HepG2 (cell line): ENCODE data around the gene DPP6. TPM values are rescaled to one million over a fixed set of nuclear protein-coding genes. Genes with fewer than 3 reads are reported as not detected.

Experiments
- ATAC-seq: fragments of 200-7000 bp; cut with Tn5 transposase; 3 replicates; pipeline ENCODE4 v1.9.1; 2020; ENCODE audit warnings: mild to moderate bottlenecking, moderate library complexity
- BruUV-seq: library from RNA; stranded (reverse); fragments of 400-500 nt; replicated peaks from 2 replicates; lab custom pipeline; 2021; lab: Mats Ljungman, UMichigan
- CTCF ChIA-PET: fragments of 300-600 bp; formaldehyde crosslinking; extraction: SDS; loops from one replicate; lab custom pipeline; 2021; ENCODE audit warnings: low total read pairs, inconsistent platforms, low intra/inter-chr PET ratio; lab: Yijun Ruan, JAX
- POLR2A ChIA-PET: fragments of 350-600 bp; sonication (Branson Sonifier 250); formaldehyde crosslinking; loops from one replicate; lab custom pipeline; 2020; ENCODE audit warnings: antibody characterized with exemption, inconsistent platforms; lab: Yijun Ruan, JAX
- DNase-seq: peaks from one replicate; pipeline ENCODE4 v3.0.0-alpha.2; 2015; ENCODE audit warnings: low spot score
- FAIRE-seq: peaks from 3 replicates; lab custom pipeline; 2011; peaks lifted over from hg19 to GRCh38; lab: Jason Lieb, UNC
- H2AFZ ChIP-seq: one replicate; pipeline ENCODE4 v1.6.1; 2011; ENCODE audit warnings: low read length, inconsistent platforms
- H3K27ac ChIP-seq: fragments of 300-600 bp; 3 replicates; pipeline ENCODE4 v1.8.0; 2011; ENCODE audit warnings: mixed run types, mild to moderate bottlenecking, mixed read lengths, low read length, inconsistent platforms; ENCODE audit not compliant: insufficient read depth; ENCODE audit errors: extremely low read length
- H3K27me3 ChIP-seq, 2 experiments: fragments of 200-600 bp in 1 of 2; 2 replicates in 1 of 2; 3 replicates in 1 of 2; pipeline versions ENCODE4 v1.6.0 to v1.8.0; 2011; ENCODE audit warnings: low read length in 2 of 2, mild to moderate bottlenecking in 2 of 2, moderate library complexity in 2 of 2, inconsistent platforms in 1 of 2; ENCODE audit not compliant: insufficient read depth in 2 of 2, control insufficient read depth in 1 of 2
- H3K36me3 ChIP-seq, 2 experiments: fragments of 200-600 bp in 1 of 2; replicated peaks in 1 of 2; 2 replicates in 1 of 2; 3 replicates in 1 of 2; pipeline versions ENCODE4 v1.5.1 to v1.8.0; 2011; ENCODE audit warnings: low read length in 2 of 2, inconsistent platforms in 1 of 2; ENCODE audit not compliant: insufficient read depth in 2 of 2, control insufficient read depth in 1 of 2
- H3K4me1 ChIP-seq: 2 replicates; pipeline ENCODE4 v1.5.1; 2012; ENCODE audit warnings: low read length, inconsistent platforms; ENCODE audit not compliant: insufficient read depth
- H3K4me2 ChIP-seq: 2 replicates; pipeline ENCODE4 v1.6.0; 2011; ENCODE audit warnings: low read depth, low read length, inconsistent platforms
- H3K4me3 ChIP-seq, 3 experiments: fragments of 200-600 bp in 1 of 3; sonication (generic), shearing (Covaris generic) in 1 of 3; replicated peaks in 1 of 3; 2 replicates each; pipeline ENCODE4 v1.5.1; 2011 to 2016; ENCODE audit warnings: low read length in 3 of 3, inconsistent platforms in 2 of 3, low read depth in 2 of 3, mild to moderate bottlenecking in 2 of 3, control low read depth in 1 of 3, mixed read lengths in 1 of 3; ENCODE audit not compliant: insufficient read depth in 1 of 3
- H3K79me2 ChIP-seq: one replicate; pipeline ENCODE4 v1.6.1; 2011; ENCODE audit warnings: low read length, inconsistent platforms; ENCODE audit not compliant: insufficient read depth
- H3K9ac ChIP-seq: 2 replicates; pipeline ENCODE4 v1.6.0; 2011; ENCODE audit warnings: mild to moderate bottlenecking, low read depth, low read length, inconsistent platforms; ENCODE audit not compliant: insufficient read depth
- H3K9me3 ChIP-seq: 2 replicates; pipeline ENCODE4 v1.5.1; 2012; ENCODE audit warnings: mild to moderate bottlenecking, low read length
- H4K20me1 ChIP-seq: 2 replicates; pipeline ENCODE4 v1.6.0; 2011; ENCODE audit warnings: inconsistent platforms, mild to moderate bottlenecking, low read length, moderate library complexity; ENCODE audit not compliant: insufficient read depth
- BRD4 ChIP-seq: sonication (generic); formaldehyde crosslinking; IDR thresholded peaks from 2 replicates; pipeline ENCODE4 v1.4.0; 2020; ENCODE audit warnings: missing genetic modification reagents
- FOXA3 ChIP-seq: IDR thresholded peaks from 2 replicates; pipeline ENCODE4 v1.6.1; 2016; ENCODE audit warnings: missing genetic modification reagents, missing compliant biosample characterization
- HNRNPLL ChIP-seq: fragments of 200-400 bp; formaldehyde crosslinking; IDR thresholded peaks from 2 replicates; pipeline ENCODE4 v1.6.1; 2017; ENCODE audit warnings: mild to moderate bottlenecking, low read depth, low read length; ENCODE audit not compliant: poor library complexity, severe bottlenecking
- IRF2 ChIP-seq: IDR thresholded peaks from 2 replicates; pipeline ENCODE4 v1.6.1; 2018; ENCODE audit warnings: missing genetic modification reagents, missing compliant biosample characterization
- JARID2 ChIP-seq: sonication (generic); formaldehyde crosslinking; IDR thresholded peaks from 2 replicates; pipeline ENCODE4 v1.8.1; 2023; ENCODE audit warnings: missing genetic modification reagents, inconsistent platforms; ENCODE audit not compliant: insufficient replicate concordance
- MAFF ChIP-seq: IDR thresholded peaks from 2 replicates; pipeline ENCODE4 v1.6.1; 2011; ENCODE audit warnings: low read depth, low read length, improper control_type of control experiment
- MLX ChIP-seq: IDR thresholded peaks from 2 replicates; pipeline ENCODE4 v1.6.1; 2016
- PCBP1 ChIP-seq: fragments of 200-400 bp; formaldehyde crosslinking; IDR thresholded peaks from 2 replicates; pipeline ENCODE4 v1.6.1; 2017; ENCODE audit warnings: mild to moderate bottlenecking, low read depth, low read length, borderline replicate concordance
- SCMH1 ChIP-seq: sonication (generic); formaldehyde crosslinking; IDR thresholded peaks from 2 replicates; pipeline ENCODE4 v1.9.0; 2021; ENCODE audit warnings: missing genetic modification reagents, mild to moderate bottlenecking, borderline replicate concordance
- TP53 ChIP-seq: sonication (generic); formaldehyde crosslinking; conservative IDR thresholded peaks from 2 replicates; pipeline ENCODE4 v1.4.0; 2020; ENCODE audit warnings: missing genetic modification reagents
- ZNF20 ChIP-seq: sonication (generic); formaldehyde crosslinking; IDR thresholded peaks from 2 replicates; pipeline ENCODE4 v1.4.0; 2020; ENCODE audit warnings: mild to moderate bottlenecking, moderate library complexity, missing genetic modification reagents
- ZNF274 ChIP-seq: sonication (generic); formaldehyde crosslinking; IDR thresholded peaks from 2 replicates; pipeline ENCODE4 v1.5.1; 2020; ENCODE audit warnings: mild to moderate bottlenecking, missing genetic modification reagents
- ZNF432 ChIP-seq: sonication (generic); formaldehyde crosslinking; IDR thresholded peaks from 2 replicates; pipeline ENCODE4 v1.5.0; 2020; ENCODE audit warnings: missing genetic modification reagents, mild to moderate bottlenecking, borderline replicate concordance
- ZNF574 ChIP-seq: sonication (generic); formaldehyde crosslinking; IDR thresholded peaks from 2 replicates; pipeline ENCODE4 v1.4.0; 2020; ENCODE audit warnings: missing genetic modification reagents
- ZNF615 ChIP-seq: sonication (generic); formaldehyde crosslinking; IDR thresholded peaks from 2 replicates; pipeline ENCODE4 v1.5.0; 2020; ENCODE audit warnings: mild to moderate bottlenecking, missing genetic modification reagents, borderline replicate concordance
- WGBS: methylation state at CpG from one replicate; pipeline ENCODE4 v1.1.6; 2017; ENCODE audit warnings: low lambda C conversion rate; 5-methylcytosine and 5-hydroxymethylcytosine counted together
- in situ Hi-C: cut with HindIII; loops from 2 replicates; pipeline ENCODE4 v1.10.0; 2017; ENCODE audit warnings: low pct_unique_long_range_greater_than_20kb; ENCODE audit not compliant: extremely low pct_ligation_motif_present
- intact Hi-C: fragments of 100-400 bp; cut with micrococcal nuclease; formaldehyde crosslinking; loops from one replicate; pipeline ENCODE4 v1.10.0; 2022; ENCODE audit not compliant: unreplicated experiment
- polyA plus RNA-seq, 8 experiments: library from polyadenylated mRNA; depleted of rRNA in 3 of 8; stranded (reverse) in 7 of 8; unstranded in 1 of 8; fragments of >200 nt; fragmentation: Illumina TruSeq in 4 of 8; extraction: Trizol in 4 of 8; gene quantifications; 2 replicates each; pipeline versions ENCODE4 v1.2.1 to v1.2.3, GENCODE V29; 2011 to 2016; ENCODE audit warnings: low read depth in 4 of 8, missing spikeins in 1 of 8, mixed read lengths in 1 of 8; ENCODE audit not compliant: insufficient read depth in 1 of 8
- total RNA-seq, 5 experiments: library from RNA; depleted of rRNA; stranded (reverse); fragments of >200 nt; fragmentation: Illumina TruSeq; extraction: Trizol; gene quantifications; 2 replicates each; pipeline ENCODE4 v1.2.3, GENCODE V29; 2016; ENCODE audit warnings: low read depth in 1 of 5
- TF ChIP-seq, protein P1 (sequence below): sonication (generic); formaldehyde crosslinking; IDR thresholded peaks from 2 replicates; pipeline ENCODE4 v1.4.0; 2020; ENCODE audit warnings: mild to moderate bottlenecking, low read depth, missing genetic modification reagents
- TF ChIP-seq, protein P2 (sequence below): sonication (generic); formaldehyde crosslinking; IDR thresholded peaks from 2 replicates; pipeline ENCODE4 v1.8.1; 2023; ENCODE audit warnings: mild to moderate bottlenecking, inconsistent platforms, moderate library complexity, missing genetic modification reagents, borderline replicate concordance

Gene DPP6
- total and polyA plus RNA-seq, 2 of the 13 experiments (the other 11 are each of a cell fraction or from before 2014, with no cell fraction given): not detected

DNA sequence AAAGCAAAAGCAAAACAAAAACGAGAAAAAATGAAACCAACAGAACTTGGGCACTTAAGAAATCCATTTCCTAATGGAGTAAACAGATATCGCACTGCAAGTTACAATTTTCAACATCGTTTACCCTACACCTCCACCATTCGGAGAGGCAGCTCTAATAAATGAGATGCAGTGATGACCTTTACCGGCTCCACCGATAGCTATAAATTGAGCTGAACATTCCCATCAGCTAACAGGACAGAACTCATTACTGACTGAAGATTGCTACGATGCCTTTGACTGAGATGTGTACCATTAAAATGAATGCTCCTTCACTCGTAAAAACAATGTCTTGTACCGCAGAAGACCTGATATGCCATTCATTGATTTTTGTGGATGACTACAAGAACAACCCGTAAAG is 465.6 kb downstream of the DPP6 start:
- Histone ChIP-seq H3K9me3 (no peaks in the 10 kb centered on the region), H3K79me2 (no peaks in the 10 kb centered on the region), H4K20me1 (no peaks in the 10 kb centered on the region), H2AFZ (no peak overlapping the region), H3K9ac (no peak overlapping the region), H3K4me1 (no peaks in the 10 kb centered on the region), H3K36me3 (no peaks in the 10 kb centered on the region), H3K4me3 (no peak overlapping the region), H3K27me3 (no peaks in the 10 kb centered on the region; a peak in 2 of 5 replicates), H3K4me2 (no peak overlapping the region), H3K27ac (no peak overlapping the region)
- in situ Hi-C loops: no loop called here
- intact Hi-C loops: no loop called here
- no peak for DNase-seq
- FAIRE-seq: no peak
- POLR2A ChIA-PET: no interaction called here
- no TSS peak for BruUV-seq
- 17% methylated on average over 10 of the region's 10 CpGs for WGBS
- no peak for ATAC-seq
- CTCF ChIA-PET: no interaction called here
- no peak for TF ChIP-seq IRF2 (CRISPR knock-in tag)
- TF ChIP-seq JARID2 (CRISPR knock-in tag): no peak
- TF ChIP-seq BRD4 (CRISPR knock-in tag): no peak
- TF ChIP-seq TP53 (CRISPR knock-in tag): no peak
- TF ChIP-seq, protein P1, sequence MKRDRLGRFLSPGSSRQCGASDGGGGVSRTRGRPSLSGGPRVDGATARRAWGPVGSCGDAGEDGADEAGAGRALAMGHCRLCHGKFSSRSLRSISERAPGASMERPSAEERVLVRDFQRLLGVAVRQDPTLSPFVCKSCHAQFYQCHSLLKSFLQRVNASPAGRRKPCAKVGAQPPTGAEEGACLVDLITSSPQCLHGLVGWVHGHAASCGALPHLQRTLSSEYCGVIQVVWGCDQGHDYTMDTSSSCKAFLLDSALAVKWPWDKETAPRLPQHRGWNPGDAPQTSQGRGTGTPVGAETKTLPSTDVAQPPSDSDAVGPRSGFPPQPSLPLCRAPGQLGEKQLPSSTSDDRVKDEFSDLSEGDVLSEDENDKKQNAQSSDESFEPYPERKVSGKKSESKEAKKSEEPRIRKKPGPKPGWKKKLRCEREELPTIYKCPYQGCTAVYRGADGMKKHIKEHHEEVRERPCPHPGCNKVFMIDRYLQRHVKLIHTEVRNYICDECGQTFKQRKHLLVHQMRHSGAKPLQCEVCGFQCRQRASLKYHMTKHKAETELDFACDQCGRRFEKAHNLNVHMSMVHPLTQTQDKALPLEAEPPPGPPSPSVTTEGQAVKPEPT (CRISPR knock-in tag): no peak
- TF ChIP-seq FOXA3 (CRISPR knock-in tag): no peak
- no peak for TF ChIP-seq PCBP1
- TF ChIP-seq MAFF: no peak
- TF ChIP-seq MLX: no peak
- TF ChIP-seq ZNF20 (CRISPR knock-in tag): no peak
- no peak for TF ChIP-seq ZNF574 (CRISPR knock-in tag)
- no peak for TF ChIP-seq HNRNPLL
- no peak for TF ChIP-seq ZNF432 (CRISPR knock-in tag)
- no peak for TF ChIP-seq ZNF615 (CRISPR knock-in tag)
- TF ChIP-seq, protein P2, sequence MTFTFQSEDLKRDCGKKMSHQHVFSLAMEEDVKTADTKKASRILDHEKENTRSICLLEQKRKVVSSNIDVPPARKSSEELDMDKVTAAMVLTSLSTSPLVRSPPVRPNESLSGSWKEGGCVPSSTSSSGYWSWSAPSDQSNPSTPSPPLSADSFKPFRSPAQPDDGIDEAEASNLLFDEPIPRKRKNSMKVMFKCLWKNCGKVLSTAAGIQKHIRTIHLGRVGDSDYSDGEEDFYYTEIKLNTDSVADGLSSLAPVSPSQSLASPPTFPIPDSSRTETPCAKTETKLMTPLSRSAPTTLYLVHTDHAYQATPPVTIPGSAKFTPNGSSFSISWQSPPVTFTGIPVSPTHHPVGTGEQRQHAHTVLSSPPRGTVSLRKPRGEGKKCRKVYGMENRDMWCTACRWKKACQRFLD: no peak
- no peak for TF ChIP-seq SCMH1
- TF ChIP-seq ZNF274 (CRISPR knock-in tag): no peak
